ENCODE measurements around the gene UBE2J2.
"Not testable (repeated sequence)": the region's sequence is repeated elsewhere in the genome, so short reads cannot be mapped to it uniquely, and the experiment has no call there.

UBE2J2 gene

DNA sequence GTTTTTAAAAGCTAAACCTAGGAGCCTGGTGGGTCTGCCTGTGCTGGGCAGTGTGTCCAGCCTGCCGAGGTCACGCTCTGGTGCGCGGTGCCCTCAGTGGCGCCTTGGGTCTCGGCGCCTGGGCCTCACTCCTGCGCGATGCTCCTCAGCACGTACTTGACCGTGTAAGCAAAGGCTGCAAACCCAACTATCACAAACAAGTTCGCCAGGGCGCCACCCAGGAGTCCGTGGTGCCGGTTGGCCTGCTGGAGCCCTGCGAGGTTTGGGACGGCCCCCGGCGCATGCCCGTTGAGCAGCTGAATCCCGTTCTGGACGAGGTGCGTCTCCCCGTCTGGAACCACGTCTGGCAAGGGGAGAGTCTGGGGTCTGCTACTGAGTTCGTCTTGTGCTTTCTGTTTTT is 18.6 kb downstream of the UBE2J2 start:
- no peak for DNase-seq

DNA sequence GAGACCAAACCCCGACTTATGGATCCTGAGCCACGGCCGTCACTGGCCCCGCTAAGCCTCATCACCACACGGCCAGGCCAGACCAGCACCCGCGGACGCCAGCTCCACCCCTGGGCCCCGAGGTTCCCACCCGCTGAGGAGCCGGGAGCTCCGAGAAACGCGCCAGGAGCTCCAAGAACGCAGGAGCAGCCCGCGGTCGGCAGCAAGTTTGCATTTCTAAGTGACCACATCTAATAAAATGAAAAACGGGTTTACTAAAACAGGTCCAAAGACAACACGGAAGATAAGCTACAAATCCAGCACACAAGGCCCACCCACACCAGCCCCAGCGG is 19.0 kb downstream of the UBE2J2 start:
- no peak for DNase-seq

DNA sequence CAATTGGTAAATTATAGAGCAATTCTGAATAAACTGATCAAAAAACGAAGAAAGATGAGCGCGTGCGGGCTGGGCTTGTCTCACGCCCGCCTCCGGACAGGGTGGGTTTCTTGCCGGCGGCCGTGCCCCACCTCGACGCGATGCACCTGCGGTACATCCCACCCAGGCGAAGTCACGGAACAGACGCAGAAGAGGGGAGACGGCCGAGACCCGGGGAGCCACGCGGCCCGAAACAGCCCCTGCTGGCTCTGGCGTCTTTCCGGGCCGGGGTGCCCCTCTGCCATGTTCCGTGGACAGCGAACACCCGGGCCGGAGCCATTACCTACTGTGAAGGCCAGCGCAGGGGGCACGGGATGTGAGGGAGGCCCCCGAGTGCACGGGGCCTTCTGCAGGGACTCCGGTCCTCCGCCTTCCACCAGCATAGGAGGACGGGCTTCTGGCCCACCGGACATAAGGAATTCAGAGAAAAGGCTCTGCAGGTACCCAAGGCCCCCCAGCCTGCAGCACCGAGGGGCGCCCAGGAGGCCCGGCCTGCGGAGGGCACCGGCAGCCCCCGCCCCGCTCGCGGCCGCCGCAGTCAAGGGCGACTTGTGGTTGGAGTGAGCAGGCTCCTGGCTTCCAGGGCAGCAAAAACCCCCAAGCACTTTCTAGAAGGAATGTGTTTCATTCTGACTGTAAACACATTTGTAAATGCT is 19.5 kb downstream of the UBE2J2 start:
- no peak for DNase-seq

DNA sequence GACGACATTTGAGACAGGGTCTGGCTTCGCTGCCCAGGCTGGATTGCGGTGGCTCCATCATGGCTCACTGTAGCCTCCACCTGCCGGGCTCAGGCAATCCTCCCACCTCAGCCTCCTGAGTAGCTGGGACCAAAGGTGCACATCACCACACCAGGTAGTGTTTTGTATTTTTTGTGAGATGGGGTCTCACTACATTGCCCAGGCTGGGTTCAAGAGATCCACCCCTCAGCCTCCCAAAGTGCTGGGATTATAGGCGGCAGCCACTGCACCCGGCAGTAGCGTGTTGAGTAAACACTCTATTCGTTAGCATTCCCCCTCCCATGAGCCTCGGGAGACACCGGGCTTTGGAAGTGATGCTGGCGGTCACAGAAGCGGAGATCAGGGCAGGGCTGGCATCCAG is 20.3 kb downstream of the UBE2J2 start:
- no peak for DNase-seq

DNA sequence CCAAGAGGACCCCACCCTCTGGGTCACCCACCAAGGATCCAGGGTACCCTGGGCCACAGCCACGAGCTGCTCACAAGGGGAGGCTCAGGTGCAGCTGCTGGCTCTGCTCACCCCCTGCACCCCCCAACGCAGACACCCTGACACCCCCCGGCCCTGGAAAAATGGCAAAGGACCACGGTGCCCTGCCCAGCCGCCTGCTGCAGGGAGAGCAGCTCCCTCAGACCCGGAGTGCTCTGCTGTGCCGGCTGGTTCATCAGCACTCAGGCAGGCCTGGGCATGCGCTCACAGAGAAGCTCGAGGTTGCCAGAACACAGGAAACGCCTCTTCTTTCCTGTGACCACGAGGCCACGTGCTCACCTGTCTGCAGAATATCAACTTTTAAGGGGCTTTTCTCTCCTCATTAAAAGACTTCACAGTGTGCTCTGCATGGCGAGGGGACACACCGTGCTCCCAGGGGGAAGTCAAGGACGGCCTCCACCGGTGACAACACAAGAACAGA is 22.8 kb downstream of the UBE2J2 start:
- DNase-seq: no peak

DNA sequence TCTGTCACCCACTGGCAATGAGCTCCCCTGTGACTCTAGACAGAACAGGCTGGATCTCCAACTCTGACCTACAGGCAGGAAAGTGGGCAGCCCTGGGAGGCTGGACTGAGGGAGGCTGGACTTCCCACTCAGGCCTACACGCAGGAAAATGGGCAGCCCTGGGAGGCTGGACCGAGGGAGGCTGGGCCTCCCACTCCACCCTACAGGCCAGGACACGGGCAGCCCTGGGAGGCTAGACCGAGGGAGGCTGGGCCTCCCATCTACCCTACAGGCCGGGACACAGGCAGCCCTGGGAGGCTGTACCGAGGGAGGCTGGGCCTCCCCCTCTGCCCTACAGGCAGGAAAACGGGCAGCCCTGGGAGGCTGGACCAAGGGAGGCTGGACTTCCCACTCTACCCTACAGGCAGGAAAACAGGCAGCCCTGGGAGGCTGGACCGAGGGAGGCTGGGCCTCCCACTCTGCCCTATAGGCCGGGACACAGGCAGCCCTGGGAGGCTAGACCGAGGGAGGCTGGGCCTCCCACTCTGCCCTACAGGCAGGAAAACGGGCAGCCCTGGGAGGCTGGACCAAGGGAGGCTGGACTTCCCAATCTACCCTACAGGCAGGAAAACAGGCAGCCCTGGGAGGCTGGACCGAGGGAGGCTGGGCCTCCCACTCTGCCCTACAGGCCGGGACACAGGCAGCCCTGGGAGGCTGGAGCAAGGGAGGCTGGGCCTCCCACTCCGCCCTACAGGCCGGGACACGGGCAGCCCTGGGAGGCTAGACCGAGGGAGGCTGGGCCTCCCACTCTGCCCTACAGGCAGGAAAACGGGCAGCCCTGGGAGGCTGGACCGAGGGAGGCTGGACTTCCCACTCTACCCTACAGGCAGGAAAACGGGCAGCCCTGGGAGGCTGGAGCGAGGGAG is 25.4 kb downstream of the UBE2J2 start:
- DNase-seq: not testable (repeated sequence)

DNA sequence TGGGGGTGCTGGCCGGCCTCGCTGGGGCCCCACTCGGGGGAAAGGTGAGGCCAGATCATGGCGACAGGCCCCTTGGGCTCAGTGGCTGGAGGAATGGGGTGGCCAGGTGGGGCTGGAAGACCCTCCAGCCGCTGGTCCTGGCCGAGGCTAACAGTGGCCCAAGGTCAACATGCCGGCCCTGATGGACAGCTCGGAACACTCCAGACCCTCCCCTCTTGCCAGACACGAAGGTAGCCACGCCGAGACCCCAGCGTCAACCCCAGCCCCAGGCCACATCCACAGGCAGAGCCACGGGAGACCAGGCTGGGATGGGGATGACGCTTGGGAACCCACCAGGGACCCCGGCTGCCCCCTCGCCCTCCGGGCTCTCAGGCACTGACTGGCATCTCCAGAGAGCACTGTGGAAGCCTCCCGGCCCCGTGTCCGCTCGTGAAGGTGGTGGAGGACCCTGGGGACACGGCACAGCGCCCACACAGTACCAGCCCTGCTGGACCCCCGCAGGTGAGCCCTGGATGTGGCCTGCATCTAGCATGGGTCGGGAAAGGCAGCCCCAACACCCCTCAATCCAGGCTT is 26.2 kb downstream of the UBE2J2 start:
- no peak for DNase-seq

DNA sequence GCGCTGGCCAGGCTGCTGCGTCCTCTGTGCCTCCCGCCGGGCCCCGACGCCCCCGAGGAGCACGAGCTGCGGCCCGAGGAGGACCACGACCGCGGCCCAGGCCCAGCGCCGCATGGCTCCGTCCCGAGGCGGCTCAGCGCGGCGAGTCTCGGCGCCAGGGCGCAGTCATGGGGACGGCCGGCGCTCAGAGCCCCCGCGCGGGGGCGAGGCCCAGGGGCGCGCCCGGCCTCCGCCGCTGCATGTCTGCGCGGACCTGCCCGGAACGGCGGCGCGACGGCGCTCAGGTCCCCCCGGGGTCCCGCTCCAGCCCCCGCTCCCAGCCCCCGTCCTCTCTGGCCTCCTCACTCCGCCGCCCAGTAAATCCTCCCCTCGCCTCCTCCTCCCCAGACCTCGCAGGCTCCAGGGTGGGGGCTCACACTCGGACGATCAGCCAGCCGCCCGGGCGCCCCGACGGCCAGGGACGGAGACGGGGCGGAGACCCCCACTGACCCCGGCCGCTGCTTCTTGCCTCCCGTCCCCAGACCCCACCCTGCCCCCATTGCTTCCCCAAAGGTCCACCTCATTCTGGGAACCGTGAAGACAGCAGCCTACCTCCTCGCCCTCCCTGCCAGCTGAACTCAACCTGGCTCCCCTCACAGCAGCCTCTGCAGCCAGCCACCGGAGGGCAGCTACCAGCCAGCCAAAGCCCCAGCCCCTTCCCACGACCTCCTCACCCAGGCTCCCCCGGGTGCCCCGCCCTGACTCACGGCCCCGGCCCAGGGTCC is 26.9 kb downstream of the UBE2J2 start, which contains the start of gene C1QTNF12:
Gene C1QTNF12 (minus strand): TSS at position 146 of the 764 bp plus-strand sequence. CDS start 32 bp downstream, at position 114.
- no peak for DNase-seq

DNA sequence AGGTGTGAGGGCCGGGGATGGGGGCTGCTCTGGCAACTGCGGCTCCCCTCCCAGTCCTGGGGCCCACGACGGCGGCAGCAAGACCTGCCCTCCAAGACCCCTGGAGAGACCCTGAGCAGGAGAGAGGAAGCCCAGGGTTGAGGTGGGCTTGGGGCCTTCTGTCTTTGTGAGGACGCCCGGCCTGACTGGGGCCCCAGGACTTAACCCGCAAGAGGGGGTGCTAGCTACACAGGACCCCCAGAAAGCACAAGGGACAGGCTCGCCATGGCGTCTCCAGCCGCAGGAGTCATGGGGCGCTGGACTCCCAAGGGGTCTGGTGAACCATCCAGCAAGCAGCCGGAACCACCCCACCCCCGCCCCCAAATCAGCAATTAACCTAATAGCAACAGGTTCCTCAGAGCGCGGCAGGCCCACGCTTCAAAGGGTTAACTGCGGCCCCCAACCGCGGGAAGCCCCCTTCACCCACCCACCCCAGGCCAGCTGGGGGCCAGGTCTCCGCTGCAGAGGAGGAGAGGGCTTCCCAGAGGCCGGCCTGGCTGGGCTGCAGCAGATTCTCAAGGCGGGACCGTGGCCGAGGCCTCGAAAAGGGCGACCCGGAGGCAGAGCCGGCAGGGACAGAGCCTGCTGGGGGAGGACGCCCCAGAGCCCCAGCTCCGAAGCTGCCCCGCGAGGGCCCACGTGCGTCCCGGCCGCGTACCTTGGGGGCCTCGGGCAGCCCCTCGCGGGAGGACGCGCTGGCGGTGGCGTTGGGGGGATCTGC is 27.7 kb downstream of the UBE2J2 start:
- DNase-seq: no peak

DNA sequence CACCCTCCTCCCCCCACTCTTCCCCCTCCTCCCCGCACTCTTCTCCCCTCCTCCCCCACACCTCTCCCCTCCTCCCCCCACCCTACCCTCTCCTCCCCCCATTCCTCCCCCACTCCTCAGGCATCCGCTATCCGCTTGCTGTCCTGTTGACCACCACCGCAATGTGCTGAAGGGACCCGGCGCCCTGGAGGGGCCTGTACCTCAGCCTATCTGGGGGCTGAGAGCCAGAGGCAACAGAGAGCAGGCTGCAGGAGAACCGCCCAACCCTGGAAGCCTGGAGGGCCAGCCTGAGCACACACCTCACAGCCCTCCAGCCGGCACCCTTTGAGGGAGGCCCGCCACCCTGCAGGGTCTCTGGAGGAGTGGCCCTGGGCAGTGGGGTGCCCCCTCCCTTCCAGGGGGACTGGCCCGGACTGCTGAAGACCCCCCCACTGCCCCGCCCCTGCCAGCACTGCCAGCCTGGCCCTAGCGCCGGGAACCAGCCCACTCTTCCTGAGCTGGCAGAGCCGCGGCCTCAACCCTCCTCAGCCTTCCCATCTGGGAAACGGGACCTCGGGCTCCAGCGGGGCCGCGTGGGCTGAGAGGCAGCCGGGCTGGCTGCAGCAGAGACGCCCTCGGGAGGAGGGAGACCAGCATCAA is 28.4 kb downstream of the UBE2J2 start:
- DNase-seq: no peak

DNA sequence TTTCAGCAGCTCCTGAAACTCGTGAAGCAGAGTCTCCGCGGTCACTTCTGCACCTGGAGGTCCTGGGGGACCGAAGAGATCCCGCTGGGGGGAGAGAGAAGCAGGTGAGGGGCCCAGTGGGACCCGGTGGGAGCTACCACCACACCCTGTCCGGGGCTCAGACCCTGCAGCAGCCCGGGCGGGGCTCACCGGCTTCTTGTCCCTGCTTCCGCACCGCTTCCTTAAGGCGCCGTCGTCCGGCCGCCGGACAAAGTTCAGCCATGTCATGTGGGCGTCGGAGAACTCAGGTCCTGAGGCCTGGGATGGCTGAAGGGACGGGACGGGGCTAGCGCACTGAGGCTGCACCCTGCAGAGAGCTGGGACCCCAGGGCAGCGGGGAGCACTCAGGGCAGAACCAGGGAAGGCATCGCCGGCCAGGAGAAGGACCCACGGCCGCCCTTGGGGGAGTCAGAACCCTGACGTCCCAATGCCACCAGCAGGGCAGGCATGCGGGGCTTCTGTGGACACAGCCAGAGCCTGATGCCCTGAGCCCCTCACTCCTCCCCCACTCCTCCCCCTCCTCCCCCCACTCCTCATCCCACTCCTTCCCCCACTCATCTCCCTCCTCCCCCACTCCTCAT is 29.4 kb downstream of the UBE2J2 start:
- no peak for DNase-seq

DNA sequence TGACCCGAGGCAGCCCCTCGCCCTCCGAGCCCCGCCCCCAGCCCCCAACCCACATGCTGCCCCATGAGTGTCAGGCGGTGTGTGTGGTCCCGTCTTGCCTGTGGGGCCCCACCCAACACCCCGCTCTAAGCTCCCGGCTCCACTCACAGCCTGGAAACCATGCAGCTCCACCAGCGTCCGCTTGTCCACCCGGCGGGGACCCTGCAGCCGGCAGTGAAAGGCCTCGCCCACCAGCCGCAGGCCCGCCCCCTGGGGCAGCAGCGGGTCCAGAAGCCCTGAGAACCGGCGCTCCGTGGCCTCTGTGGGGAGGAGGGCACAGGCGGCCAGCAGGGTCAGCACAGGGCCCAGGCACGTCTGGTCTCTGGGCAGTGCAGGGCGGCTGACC is 29.9 kb downstream of the UBE2J2 start:
- no peak for DNase-seq

DNA sequence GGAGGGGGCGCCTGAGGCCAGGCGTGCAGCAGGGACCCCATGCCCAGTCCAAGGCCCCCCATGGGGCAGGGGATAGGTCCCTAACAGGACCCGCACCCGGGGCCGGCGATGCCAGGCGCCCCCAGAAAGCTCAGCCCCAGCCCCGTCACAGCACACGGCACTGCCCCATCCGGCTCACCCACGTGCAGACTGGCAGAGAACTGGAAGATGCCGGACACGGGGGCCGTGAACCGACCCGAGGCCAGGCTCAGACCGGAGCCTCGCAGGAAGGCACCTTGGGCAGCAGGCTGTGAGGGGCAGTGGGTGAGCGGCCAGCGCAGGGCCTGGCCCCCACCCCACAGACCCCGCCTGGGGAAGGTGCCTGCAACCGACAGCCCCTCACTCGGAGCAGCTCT is 30.4 kb downstream of the UBE2J2 start:
- DNase-seq: no peak

DNA sequence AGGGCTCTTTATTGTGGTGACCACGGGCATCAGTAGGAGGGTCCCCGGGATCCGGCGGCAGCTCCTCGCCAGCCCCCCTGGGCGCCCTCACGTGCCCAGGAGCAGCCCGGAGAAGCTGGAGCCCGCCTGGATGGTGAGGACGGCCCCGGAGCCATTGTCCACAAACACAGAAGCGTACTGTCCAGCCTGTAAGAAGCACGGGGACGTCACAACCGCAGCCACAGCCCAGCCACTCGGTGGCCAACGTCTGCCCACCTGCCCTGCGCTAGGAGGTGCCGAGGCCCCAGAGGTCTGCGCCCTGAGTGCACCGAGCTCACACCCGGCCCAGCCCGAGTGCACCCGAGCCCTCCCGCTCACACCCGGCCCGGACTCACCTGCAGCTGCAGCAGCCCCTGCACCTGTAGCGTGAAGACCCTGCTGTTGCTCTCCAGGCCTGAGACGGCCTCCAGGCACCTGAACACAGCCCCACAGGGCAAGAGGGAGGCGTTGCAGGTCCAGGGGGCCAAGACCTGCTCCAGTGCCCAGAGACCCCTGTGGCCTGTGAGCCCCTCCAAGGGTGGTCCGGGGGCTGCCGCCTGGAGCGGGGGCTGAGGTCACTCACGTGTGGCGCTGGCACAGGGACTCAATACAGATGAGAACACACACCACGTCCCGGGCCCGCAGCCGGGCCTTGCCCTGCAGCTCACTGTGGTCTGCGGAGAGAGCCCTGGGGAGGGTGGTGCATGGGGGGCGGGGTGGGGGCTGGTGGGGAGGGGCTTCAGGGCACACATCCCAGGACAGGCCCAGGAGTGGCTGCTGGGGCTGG is 31.0 kb downstream of the UBE2J2 start:
- DNase-seq: no peak

DNA sequence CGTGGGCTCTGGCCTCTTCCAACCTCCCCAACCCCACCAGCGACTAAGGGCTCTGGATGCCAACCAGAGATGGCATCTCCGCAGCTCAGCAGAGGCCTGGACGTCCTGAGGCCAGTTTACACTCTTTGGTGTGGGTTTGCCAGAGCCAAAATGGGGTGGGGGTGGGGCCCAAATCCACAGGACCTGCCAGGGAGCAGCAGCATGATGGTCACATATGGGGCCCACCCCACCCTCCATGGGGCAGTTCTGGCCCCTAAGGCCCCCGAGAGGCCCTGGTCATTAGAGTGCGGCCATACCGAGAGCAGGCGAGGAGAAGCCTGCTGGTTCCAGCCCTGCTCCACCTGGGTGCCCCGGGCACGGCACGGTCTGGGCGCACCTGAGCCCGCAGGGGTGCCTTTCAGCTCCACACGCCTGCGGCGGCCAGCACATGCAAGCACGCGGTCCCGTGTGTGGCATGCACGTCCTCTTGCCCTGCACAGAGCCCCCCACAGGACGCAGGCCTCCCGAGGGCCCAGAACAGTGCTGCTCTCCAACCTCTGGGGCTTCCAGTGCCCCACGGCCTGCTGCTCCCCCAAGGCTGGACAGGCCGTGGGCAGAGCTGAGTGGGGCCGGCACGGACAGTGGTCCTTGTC is 31.9 kb downstream of the UBE2J2 start:
- no peak for DNase-seq

DNA sequence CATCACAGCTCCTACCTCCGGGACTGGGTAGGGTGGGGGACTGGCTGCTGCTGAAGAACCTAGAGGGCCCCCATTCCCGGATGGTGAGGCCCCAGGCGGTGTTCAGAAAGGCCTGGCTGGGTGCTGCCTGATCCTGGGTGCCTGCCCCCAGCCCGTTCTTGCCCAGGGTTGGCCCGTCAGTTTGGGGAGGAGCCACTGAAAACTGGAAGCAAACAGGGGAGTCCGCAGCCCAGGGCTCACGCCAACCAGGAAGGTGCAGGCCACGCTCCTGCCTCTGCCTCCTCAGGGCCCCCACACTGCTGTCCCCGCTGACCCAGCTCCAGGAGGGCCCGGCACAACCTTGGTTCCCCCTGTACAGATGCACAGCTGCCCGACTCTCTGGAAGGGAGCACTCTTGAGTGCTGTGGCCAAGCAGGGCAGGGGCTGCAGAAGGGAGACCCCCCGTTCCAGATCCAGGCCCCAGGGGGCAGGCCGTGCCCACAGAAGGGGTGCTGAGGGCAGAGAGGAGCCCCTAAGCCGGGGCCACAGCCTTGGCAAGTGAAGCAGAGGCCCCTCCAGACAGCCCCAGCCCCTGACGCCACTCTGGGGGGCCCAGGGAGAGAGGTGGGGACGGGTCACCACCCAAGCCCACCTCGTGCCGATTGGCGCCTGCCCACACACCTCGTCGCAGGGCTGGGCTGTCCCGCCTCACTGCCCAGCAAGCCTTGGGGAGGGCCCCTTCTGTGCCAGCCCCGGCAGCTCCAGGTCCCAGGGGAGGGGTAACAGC is 32.6 kb downstream of the UBE2J2 start:
- no peak for DNase-seq

DNA sequence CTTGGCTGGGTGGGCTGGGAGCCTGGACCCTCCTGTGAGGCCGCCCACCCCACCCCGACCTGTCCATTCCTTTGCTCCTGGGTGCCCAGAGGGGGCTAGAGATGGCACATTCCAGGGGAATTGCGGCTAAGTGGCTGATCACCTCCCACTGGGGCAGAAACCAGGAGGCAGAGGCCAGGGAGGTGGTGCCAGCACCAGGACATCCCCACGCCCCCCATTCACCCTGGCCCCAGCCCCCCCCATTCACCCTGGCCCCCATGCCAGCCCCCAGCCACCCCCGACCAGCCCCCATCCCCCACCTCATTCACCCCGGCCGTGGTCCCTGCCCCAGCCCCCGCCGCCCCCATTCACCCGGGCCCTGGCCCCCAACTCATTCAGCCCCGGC is 33.3 kb downstream of the UBE2J2 start:
- DNase-seq: no peak

DNA sequence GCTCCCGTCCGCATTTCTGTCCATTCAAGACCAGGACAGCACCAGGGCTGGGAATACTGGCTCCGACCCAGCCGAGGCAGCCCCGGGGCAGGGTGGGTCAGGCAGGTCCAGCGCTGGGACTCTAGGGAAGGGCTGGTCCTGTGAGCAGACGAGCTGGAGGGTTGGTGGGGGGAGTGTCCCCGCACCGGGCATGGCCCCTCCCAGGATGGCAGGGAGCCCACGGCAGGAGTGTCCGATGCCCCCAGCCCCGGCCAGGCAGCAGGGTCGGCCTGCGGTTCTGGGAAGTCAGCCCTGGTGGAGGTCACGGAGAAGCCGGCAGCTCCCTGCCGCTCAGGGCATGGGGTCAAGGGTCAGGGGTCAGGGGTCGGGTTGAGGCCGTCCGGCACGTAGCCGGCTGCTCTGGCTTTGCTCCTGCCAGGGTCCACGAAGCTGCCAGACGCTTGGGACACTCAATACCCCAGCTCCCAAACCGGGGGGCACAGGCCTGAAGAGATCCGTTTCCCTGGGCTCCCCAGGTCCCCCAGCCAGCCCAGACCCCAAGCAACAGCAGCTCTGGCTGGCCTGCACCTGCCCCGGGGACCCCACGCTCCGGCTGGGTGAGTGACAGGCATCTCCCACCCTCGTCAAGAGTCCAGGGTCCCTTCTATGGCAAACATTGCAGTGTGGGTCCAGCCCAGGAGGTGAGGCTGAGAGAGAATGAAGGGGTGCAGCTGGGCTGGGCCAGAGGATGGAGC is 33.9 kb downstream of the UBE2J2 start:
- DNase-seq: no peak

All from suppressor macrophage treated with lipopolysaccharide for 4 hours (primary cell).